ENCODE measurements around the gene CCDC33.

DNA sequence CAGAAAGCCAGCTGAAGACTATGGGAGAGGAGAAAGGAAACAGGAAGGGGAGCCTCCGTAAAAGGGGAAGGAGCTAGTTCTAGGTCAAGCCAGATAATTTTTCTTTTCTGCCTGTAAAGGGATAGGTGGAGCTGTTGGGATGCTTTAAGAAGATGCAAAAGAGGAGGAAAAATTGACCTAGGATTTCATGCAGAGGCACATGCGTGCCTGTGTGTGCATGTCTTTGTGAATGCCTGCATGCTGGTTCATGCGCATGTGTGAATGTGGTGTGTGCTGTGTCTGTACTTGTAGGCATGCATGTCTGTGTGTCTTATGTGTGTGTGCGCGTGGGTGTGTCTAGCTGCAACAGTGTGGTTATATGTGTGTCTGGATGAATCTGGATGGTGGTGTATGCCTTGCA, 27.3 kb downstream of the CCDC33 start:
- TF ChIP-seq, protein P1, sequence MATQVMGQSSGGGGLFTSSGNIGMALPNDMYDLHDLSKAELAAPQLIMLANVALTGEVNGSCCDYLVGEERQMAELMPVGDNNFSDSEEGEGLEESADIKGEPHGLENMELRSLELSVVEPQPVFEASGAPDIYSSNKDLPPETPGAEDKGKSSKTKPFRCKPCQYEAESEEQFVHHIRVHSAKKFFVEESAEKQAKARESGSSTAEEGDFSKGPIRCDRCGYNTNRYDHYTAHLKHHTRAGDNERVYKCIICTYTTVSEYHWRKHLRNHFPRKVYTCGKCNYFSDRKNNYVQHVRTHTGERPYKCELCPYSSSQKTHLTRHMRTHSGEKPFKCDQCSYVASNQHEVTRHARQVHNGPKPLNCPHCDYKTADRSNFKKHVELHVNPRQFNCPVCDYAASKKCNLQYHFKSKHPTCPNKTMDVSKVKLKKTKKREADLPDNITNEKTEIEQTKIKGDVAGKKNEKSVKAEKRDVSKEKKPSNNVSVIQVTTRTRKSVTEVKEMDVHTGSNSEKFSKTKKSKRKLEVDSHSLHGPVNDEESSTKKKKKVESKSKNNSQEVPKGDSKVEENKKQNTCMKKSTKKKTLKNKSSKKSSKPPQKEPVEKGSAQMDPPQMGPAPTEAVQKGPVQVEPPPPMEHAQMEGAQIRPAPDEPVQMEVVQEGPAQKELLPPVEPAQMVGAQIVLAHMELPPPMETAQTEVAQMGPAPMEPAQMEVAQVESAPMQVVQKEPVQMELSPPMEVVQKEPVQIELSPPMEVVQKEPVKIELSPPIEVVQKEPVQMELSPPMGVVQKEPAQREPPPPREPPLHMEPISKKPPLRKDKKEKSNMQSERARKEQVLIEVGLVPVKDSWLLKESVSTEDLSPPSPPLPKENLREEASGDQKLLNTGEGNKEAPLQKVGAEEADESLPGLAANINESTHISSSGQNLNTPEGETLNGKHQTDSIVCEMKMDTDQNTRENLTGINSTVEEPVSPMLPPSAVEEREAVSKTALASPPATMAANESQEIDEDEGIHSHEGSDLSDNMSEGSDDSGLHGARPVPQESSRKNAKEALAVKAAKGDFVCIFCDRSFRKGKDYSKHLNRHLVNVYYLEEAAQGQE (IDR thresholded peaks at IDR 0.05; ENCODE audit: insufficient read depth in 1 of 2, low read depth in 2 of 2, low read length in 1 of 2): no peak
- TF ChIP-seq, protein P2, sequence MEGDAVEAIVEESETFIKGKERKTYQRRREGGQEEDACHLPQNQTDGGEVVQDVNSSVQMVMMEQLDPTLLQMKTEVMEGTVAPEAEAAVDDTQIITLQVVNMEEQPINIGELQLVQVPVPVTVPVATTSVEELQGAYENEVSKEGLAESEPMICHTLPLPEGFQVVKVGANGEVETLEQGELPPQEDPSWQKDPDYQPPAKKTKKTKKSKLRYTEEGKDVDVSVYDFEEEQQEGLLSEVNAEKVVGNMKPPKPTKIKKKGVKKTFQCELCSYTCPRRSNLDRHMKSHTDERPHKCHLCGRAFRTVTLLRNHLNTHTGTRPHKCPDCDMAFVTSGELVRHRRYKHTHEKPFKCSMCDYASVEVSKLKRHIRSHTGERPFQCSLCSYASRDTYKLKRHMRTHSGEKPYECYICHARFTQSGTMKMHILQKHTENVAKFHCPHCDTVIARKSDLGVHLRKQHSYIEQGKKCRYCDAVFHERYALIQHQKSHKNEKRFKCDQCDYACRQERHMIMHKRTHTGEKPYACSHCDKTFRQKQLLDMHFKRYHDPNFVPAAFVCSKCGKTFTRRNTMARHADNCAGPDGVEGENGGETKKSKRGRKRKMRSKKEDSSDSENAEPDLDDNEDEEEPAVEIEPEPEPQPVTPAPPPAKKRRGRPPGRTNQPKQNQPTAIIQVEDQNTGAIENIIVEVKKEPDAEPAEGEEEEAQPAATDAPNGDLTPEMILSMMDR (IDR thresholded peaks at IDR 0.05): no peak

All from Panc1 (cell line).